Measurements from ENCODE around the gene FHOD3.
"Not testable (repeated sequence)": the region's sequence is repeated elsewhere in the genome, so short reads cannot be mapped to it uniquely, and the experiment has no call there.

GRCh38 chr18:36762965-36763364 is 465.5 kb downstream of the FHOD3 start:
- not testable (repeated sequence) for TF ChIP-seq POLR2A (IDR thresholded peaks at IDR 0.05; ENCODE audit: low read length); GATA1 (IDR thresholded peaks at IDR 0.05; ENCODE audit: low read depth, low read length)
